Limb (tissue), 2 donors: ENCODE measurements around the gene KIF21A.
A peak's percentile ranks its signal among the peaks of the same experiment; 100 is the strongest.

Experiments
- DNase-seq, 2 donors: peaks; one replicate each; pipeline ENCODE4 v3.0.0-alpha.2; 2016; ENCODE audit errors: extremely low spot score in 2 of 2

KIF21A gene

GRCh38 chr12:39287817-39288216, 155.1 kb downstream of the KIF21A start:
- no peak for DNase-seq

GRCh38 chr12:39287409-39287808, 155.5 kb downstream of the KIF21A start:
- no peak for DNase-seq

GRCh38 chr12:39278426-39278825, 164.5 kb downstream of the KIF21A start:
- DNase-seq = no peak

GRCh38 chr12:39277416-39277815, 165.5 kb downstream of the KIF21A start:
- no peak for DNase-seq

GRCh38 chr12:39275846-39276245, 167.1 kb downstream of the KIF21A start:
- DNase-seq = no peak

GRCh38 chr12:39272871-39273655, 169.9 kb downstream of the KIF21A start:
- DNase-seq = peak in 1 of 2 donors; percentile 54

GRCh38 chr12:39269492-39269891, 173.4 kb downstream of the KIF21A start:
- no peak for DNase-seq

- DNase-seq = no peak
Measured at GRCh38 chr12:39267886-39268285, 175.0 kb downstream of the KIF21A start.

GRCh38 chr12:39252628-39253027, 190.3 kb downstream of the KIF21A start:
- DNase-seq = no peak
